ENCODE data around the gene WIPI1. TPM values are rescaled to one million over a fixed set of nuclear protein-coding genes. Genes with fewer than 3 reads are reported as not detected.

Gene WIPI1
- total and polyA plus RNA-seq, 2 of the 13 experiments (the other 11 are each of a cell fraction or from before 2014, with no cell fraction given) = 29.4 to 141 TPM

- TF ChIP-seq, protein P1, sequence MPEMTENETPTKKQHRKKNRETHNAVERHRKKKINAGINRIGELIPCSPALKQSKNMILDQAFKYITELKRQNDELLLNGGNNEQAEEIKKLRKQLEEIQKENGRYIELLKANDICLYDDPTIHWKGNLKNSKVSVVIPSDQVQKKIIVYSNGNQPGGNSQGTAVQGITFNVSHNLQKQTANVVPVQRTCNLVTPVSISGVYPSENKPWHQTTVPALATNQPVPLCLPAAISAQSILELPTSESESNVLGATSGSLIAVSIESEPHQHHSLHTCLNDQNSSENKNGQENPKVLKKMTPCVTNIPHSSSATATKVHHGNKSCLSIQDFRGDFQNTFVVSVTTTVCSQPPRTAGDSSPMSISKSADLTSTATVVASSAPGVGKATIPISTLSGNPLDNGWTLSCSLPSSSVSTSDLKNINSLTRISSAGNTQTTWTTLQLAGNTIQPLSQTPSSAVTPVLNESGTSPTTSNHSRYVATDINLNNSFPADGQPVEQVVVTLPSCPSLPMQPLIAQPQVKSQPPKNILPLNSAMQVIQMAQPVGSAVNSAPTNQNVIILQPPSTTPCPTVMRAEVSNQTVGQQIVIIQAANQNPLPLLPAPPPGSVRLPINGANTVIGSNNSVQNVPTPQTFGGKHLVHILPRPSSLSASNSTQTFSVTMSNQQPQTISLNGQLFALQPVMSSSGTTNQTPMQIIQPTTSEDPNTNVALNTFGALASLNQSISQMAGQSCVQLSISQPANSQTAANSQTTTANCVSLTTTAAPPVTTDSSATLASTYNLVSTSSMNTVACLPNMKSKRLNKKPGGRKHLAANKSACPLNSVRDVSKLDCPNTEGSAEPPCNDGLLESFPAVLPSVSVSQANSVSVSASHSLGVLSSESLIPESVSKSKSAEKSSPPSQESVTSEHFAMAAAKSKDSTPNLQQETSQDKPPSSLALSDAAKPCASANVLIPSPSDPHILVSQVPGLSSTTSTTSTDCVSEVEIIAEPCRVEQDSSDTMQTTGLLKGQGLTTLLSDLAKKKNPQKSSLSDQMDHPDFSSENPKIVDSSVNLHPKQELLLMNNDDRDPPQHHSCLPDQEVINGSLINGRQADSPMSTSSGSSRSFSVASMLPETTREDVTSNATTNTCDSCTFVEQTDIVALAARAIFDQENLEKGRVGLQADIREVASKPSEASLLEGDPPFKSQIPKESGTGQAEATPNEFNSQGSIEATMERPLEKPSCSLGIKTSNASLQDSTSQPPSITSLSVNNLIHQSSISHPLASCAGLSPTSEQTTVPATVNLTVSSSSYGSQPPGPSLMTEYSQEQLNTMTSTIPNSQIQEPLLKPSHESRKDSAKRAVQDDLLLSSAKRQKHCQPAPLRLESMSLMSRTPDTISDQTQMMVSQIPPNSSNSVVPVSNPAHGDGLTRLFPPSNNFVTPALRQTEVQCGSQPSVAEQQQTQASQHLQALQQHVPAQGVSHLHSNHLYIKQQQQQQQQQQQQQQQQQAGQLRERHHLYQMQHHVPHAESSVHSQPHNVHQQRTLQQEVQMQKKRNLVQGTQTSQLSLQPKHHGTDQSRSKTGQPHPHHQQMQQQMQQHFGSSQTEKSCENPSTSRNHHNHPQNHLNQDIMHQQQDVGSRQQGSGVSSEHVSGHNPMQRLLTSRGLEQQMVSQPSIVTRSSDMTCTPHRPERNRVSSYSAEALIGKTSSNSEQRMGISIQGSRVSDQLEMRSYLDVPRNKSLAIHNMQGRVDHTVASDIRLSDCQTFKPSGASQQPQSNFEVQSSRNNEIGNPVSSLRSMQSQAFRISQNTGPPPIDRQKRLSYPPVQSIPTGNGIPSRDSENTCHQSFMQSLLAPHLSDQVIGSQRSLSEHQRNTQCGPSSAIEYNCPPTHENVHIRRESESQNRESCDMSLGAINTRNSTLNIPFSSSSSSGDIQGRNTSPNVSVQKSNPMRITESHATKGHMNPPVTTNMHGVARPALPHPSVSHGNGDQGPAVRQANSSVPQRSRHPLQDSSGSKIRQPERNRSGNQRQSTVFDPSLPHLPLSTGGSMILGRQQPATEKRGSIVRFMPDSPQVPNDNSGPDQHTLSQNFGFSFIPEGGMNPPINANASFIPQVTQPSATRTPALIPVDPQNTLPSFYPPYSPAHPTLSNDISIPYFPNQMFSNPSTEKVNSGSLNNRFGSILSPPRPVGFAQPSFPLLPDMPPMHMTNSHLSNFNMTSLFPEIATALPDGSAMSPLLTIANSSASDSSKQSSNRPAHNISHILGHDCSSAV (CRISPR knock-in tag; IDR thresholded peaks at IDR 0.05; ENCODE audit: borderline replicate concordance) = no peak; the same call in 1 of the 2 replicates
Measured at GRCh38 chr17:68383443-68384321, 73.6 kb downstream of the WIPI1 start (continued).

- in situ Hi-C loops (cut with HindIII; ENCODE audit: extremely low pct_ligation_motif_present, low pct_unique_long_range_greater_than_20kb) = no loop called here
- Histone ChIP-seq H3K27ac (ENCODE audit: extremely low read length, insufficient read depth, low read length) (peak overlapping the region; percentile 97), H3K4me1 (ENCODE audit: insufficient read depth, low read length) (peaks cover 100% of the 10 kb centered on the region), H3K4me3 (replicated peaks in 1 of 3; ENCODE audit: insufficient read depth in 1 of 3, low read depth in 2 of 3, low read length in 3 of 3) (no peak overlapping the region), H2AFZ (ENCODE audit: low read length) (no peak overlapping the region), H3K4me2 (ENCODE audit: low read depth, low read length) (peak overlapping the region; percentile 57), H3K27me3 (ENCODE audit: control insufficient read depth in 1 of 2, insufficient read depth in 2 of 2, low read length in 2 of 2) (no peaks in the 10 kb centered on the region), H3K36me3 (replicated peaks in 1 of 2; ENCODE audit: control insufficient read depth in 1 of 2, insufficient read depth in 2 of 2, low read length in 2 of 2) (no peaks in the 10 kb centered on the region), H3K9me3 (ENCODE audit: low read length) (no peaks in the 10 kb centered on the region), H3K9ac (ENCODE audit: insufficient read depth, low read depth, low read length) (peak overlapping the region; percentile 70), H3K79me2 (ENCODE audit: insufficient read depth, low read length) (no peaks in the 10 kb centered on the region), H4K20me1 (ENCODE audit: insufficient read depth, low read length) (no peaks in the 10 kb centered on the region)
- 21% methylated on average over 4 of the region's 4 CpGs for WGBS (ENCODE audit: low lambda C conversion rate)
- no peak for FAIRE-seq
- POLR2A ChIA-PET = interaction anchor here (0.6 to 3.9 kb wide), 28 partner anchors 9 to 438 kb away, joined by 3 to 41 read pairs (median 5); partner anchors contain the start of genes AMZ2, ARSG, KPNA2 and PRKAR1A
- CTCF ChIA-PET (ENCODE audit: low intra/inter-chr PET ratio, low total read pairs) = interaction anchor here (1.2 to 1.3 kb wide), 2 partner anchors 16 to 120 kb away, joined by 4 read pairs; no protein-coding TSS in a partner anchor
- BruUV-seq (replicated peaks) = TSS peak; percentile 56
- DNase-seq (ENCODE audit: low spot score) = no peak
- no peak for ATAC-seq
- intact Hi-C loops (cut with micrococcal nuclease; ENCODE audit: unreplicated experiment) = no loop called here
- TF ChIP-seq ZNF326 (CRISPR knock-in tag; IDR thresholded peaks at IDR 0.05; ENCODE audit: borderline replicate concordance) (no peak), ZNF143 (CRISPR knock-in tag; IDR thresholded peaks at IDR 0.05) (peak; percentile 37; the same call in 1 of the 2 replicates), SATB2 (CRISPR knock-in tag; IDR thresholded peaks at IDR 0.05) (peak; percentile 23; the same call in 1 of the 2 replicates), HNF1B (CRISPR knock-in tag; IDR thresholded peaks at IDR 0.05) (0 out of 2 replicates have a peak, but pooled peaks have one; percentile 7)
Measured at GRCh38 chr17:68383120-68383442, 74.2 kb downstream of the WIPI1 start.

Data from HepG2 (cell line).